Esophagus muscularis mucosa (tissue), 4 donors: Measurements from ENCODE around the gene IPO11. TPM values are rescaled to one million over a fixed set of nuclear protein-coding genes. Genes with fewer than 3 reads are reported as not detected.
A peak's percentile ranks its signal among the peaks of the same experiment; 100 is the strongest.

Source experiments
- DNase-seq: peaks from one replicate; pipeline ENCODE4 v3.0.0-alpha.2; 2017; ENCODE audit errors: extremely low spot score
- H3K27ac ChIP-seq, 4 donors: fragments of 200-600 bp; sonication (generic); replicated peaks in 1 of 4; 1 replicate in 3 of 4; 2 replicates in 1 of 4; pipeline ENCODE4 v1.5.1; 2016 to 2019; ENCODE audit warnings: mild to moderate bottlenecking in 1 of 4
- H3K27me3 ChIP-seq, 4 donors: fragments of 200-600 bp; sonication (generic); one replicate each; pipeline versions ENCODE4 v1.5.1 to v1.6.0; 2016 to 2019
- H3K36me3 ChIP-seq, 4 donors: fragments of 200-600 bp; sonication (generic); one replicate each; pipeline ENCODE4 v1.5.1; 2016 to 2019
- H3K4me1 ChIP-seq, 4 donors: fragments of 200-600 bp; sonication (generic); one replicate each; pipeline ENCODE4 v1.5.1; 2016 to 2019
- H3K4me3 ChIP-seq, 4 donors: fragments of 200-600 bp; sonication (generic); 1 replicate in 2 of 4; 2 replicates in 2 of 4; pipeline ENCODE4 v1.5.1; 2016 to 2019; ENCODE audit warnings: mild to moderate bottlenecking in 4 of 4, moderate library complexity in 1 of 4
- H3K9me3 ChIP-seq, 4 donors: fragments of 200-600 bp; sonication (generic); 1 replicate in 3 of 4; 2 replicates in 1 of 4; pipeline ENCODE4 v1.5.1; 2016 to 2019
- CTCF ChIP-seq, 3 experiments: fragments of 200-600 bp in 2 of 3; fragments of 450-650 bp in 1 of 3; sonication (generic) in 2 of 3; IDR thresholded peaks; one replicate each; pipeline ENCODE4 v1.5.1; 2017 to 2019; ENCODE audit warnings: antibody characterized with exemption in 3 of 3, mild to moderate bottlenecking in 2 of 3, moderate library complexity in 1 of 3
- EP300 ChIP-seq: sonication (generic); formaldehyde crosslinking; IDR thresholded peaks from one replicate; pipeline ENCODE4 v1.6.1; 2017; ENCODE audit warnings: antibody characterized with exemption
- POLR2A ChIP-seq: fragments of 450-650 bp; IDR thresholded peaks from one replicate; pipeline ENCODE4 v1.6.1; 2017; ENCODE audit warnings: antibody characterized with exemption, moderate library complexity, mild to moderate bottlenecking, low read depth
- POLR2AphosphoS5 ChIP-seq, 2 donors: sonication (generic); formaldehyde crosslinking; IDR thresholded peaks; one replicate each; pipeline ENCODE4 v1.6.1; 2017; ENCODE audit warnings: antibody characterized with exemption in 2 of 2
- WGBS: methylation state at CpG from one replicate; pipeline ENCODE4 v1.1.5; 2018; 5-methylcytosine and 5-hydroxymethylcytosine counted together
- intact Hi-C: fragments of 100-400 bp; cut with DNase I; formaldehyde crosslinking; loops from one replicate; pipeline ENCODE4 v1.15.1; 2023
- total RNA-seq, 4 donors: library from RNA; depleted of rRNA; stranded (reverse); fragments of >200 nt; gene quantifications; one replicate each; pipeline versions ENCODE4 v1.1.0 to v1.2.1, GENCODE V29; 2016

Gene IPO11
- total RNA-seq, 4 donors from 2014 or later, result 14.8 to 19.6 (median 18.3) TPM

- peaks cover 0 to 7% (median 0%) of the 10 kb centered on the region in 4 donors for H3K36me3 ChIP-seq
- peak within 1 kb of the TSS; percentile 1 to 18 (median 8) for H3K4me3 ChIP-seq
- no peaks in the 10 kb centered on the region for H3K9me3 ChIP-seq
- TF ChIP-seq CTCF (IDR thresholded peaks at IDR 0.05) (no peak), POLR2AphosphoS5 (IDR thresholded peaks at IDR 0.05) (no peak), POLR2A (no peak), EP300 (no peak)
- 51% methylated on average over 4 of the region's 4 CpGs for WGBS
- no peaks in the 10 kb centered on the region for H3K4me1 ChIP-seq
- intact Hi-C loops, result no loop called here
- DNase-seq, result no peak
- no peak within 1 kb of the TSS for H3K27ac ChIP-seq
- H3K27me3 ChIP-seq, result no peaks in the 10 kb centered on the region
Observed at GRCh38 chr5:62578540-62578939, 166.0 kb downstream of the IPO11 start, which contains the start of gene LRRC70. TSS of gene LRRC70 (plus strand) at chr5:62578819. CDS start at chr5:62579439, 620 bp downstream.

- Histone ChIP-seq H3K27ac (no peak overlapping the region), H3K9me3 (no peaks in the 10 kb centered on the region), H3K27me3 (no peaks in the 10 kb centered on the region), H3K4me3 (peak overlapping the region in 2 of 4 donors; percentile 1 to 18), H3K4me1 (no peaks in the 10 kb centered on the region), H3K36me3 (peaks cover 0 to 7% (median 0%) of the 10 kb centered on the region in 4 donors)
- 73% methylated on average over 5 of the region's 5 CpGs for WGBS
- no peak for TF ChIP-seq POLR2AphosphoS5 (IDR thresholded peaks at IDR 0.05)
- intact Hi-C loops, result no loop called here
- DNase-seq, result no peak
Observed at GRCh38 chr5:62579761-62580160, 167.2 kb downstream of the IPO11 start.

- no peak overlapping the region for H3K27ac ChIP-seq
- WGBS, result 77% methylated on average over 8 of the region's 8 CpGs
- intact Hi-C loops, result no loop called here
- peaks cover 0 to 7% (median 0%) of the 10 kb centered on the region in 4 donors for H3K36me3 ChIP-seq
- peak overlapping the region in 1 of 4 donors; percentile 4 for H3K4me3 ChIP-seq
- H3K27me3 ChIP-seq, result no peaks in the 10 kb centered on the region
- no peaks in the 10 kb centered on the region for H3K4me1 ChIP-seq
- no peaks in the 10 kb centered on the region for H3K9me3 ChIP-seq
- DNase-seq, result no peak
- no peak for TF ChIP-seq EP300
- TF ChIP-seq POLR2AphosphoS5 (IDR thresholded peaks at IDR 0.05), result no peak
- no peak for TF ChIP-seq POLR2A
- TF ChIP-seq CTCF (IDR thresholded peaks at IDR 0.05), result no peak
Observed at GRCh38 chr5:62581836-62582597, 169.5 kb downstream of the IPO11 start.

DNA sequence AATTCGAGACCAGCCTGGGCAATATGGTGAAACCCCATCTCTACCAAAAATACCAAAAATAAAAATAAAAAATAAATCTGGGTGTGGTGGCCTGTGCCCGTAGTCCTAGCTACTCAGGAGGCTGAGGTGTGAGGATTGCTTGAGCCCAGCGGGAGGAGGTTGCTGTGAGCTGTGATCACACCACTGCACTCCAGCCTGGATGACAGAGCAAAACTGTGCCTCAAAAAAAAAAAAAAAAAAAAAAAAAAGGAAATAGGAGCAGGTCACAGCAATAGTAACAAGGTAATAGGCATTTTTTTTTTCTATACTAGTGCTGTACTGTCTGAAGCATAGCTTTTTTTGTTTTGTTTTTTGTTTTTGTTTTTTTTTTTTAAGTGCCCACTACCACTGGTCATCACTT lies 171.8 kb downstream of the IPO11 start:
- Histone ChIP-seq H3K36me3 (peaks cover 0 to 7% (median 0%) of the 10 kb centered on the region in 4 donors), H3K27ac (no peak overlapping the region), H3K4me3 (no peak overlapping the region), H3K4me1 (no peaks in the 10 kb centered on the region), H3K27me3 (no peaks in the 10 kb centered on the region), H3K9me3 (no peaks in the 10 kb centered on the region)
- DNase-seq, result no peak
- WGBS, result 97% methylated on average over 3 of the region's 3 CpGs
- no peak for TF ChIP-seq POLR2AphosphoS5 (IDR thresholded peaks at IDR 0.05)
- intact Hi-C loops, result no loop called here

- Histone ChIP-seq H3K4me3 (no peak overlapping the region), H3K9me3 (no peaks in the 10 kb centered on the region), H3K36me3 (peaks cover 0 to 5% (median 0%) of the 10 kb centered on the region in 4 donors), H3K27ac (no peak overlapping the region), H3K4me1 (no peaks in the 10 kb centered on the region), H3K27me3 (no peaks in the 10 kb centered on the region)
- no peak for DNase-seq
- intact Hi-C loops, result no loop called here
- TF ChIP-seq CTCF (IDR thresholded peaks at IDR 0.05), result no peak
- no peak for TF ChIP-seq POLR2AphosphoS5 (IDR thresholded peaks at IDR 0.05)
- TF ChIP-seq POLR2A, result no peak
- no peak for TF ChIP-seq EP300
- WGBS, result 83% methylated on average over 2 of the region's 2 CpGs
Observed at GRCh38 chr5:62585306-62585705, 172.7 kb downstream of the IPO11 start.
